Measurements from ENCODE around the gene ABCG1. TPM values are rescaled to one million over a fixed set of nuclear protein-coding genes. Genes with fewer than 3 reads are reported as not detected.

The ABCG1 gene
- total and polyA plus RNA-seq, 2 of the 4 experiments (the other 2 are of a cell fraction), result 0.19 to 0.36 TPM

DNA sequence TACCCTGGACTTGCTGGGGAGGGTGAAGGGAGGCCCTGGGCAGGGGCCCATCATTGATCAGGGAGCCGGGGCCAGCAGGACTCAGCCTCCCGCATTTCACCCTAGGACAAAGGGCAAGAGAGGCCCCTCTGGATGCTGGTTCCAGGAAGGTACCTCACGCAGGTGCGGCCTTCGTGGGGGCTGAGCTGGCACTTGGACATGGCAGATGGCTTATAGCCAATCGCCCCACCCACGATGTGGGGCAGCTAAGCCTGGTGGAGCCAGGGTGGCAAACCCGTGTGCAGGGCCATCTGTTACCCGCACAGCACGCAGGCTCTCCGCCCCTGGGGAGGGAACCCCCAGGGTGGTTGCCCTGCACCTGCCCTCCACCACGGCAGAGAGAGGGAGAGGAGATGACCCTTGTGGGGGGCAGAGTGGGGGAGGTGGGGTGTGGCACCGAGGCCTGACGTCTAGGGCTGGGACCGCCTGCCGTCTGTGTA lies 93.7 kb downstream of the ABCG1 start:
- no peak overlapping the region for H3K4ac ChIP-seq (ENCODE audit: low read depth, low read length)
- dilution Hi-C loops (cut with HindIII; ENCODE audit: low sequenced_read_pairs, unreplicated experiment), result no loop called here
- no peak overlapping the region for H2BK20ac ChIP-seq (ENCODE audit: low read depth, low read length)
- H4K20me1 ChIP-seq (ENCODE audit: insufficient read depth, low read length), result no peaks in the 10 kb centered on the region
- CTCF ChIA-PET, result no interaction called here
- WGBS, 2 experiments (ENCODE audit: extremely low coverage in 2 of 2, insufficient read length in 1 of 2), result 87% methylated on average over 3 of the region's 16 CpGs; no CpG with 5 or more reads in 1 of the 2 experiments
- H3K18ac ChIP-seq (ENCODE audit: low read depth, low read length), result no peak overlapping the region
- H3K9me3 ChIP-seq (ENCODE audit: control insufficient read depth, insufficient read depth, low read length), result no peaks in the 10 kb centered on the region
- H2AK5ac ChIP-seq (ENCODE audit: low read depth, low read length), result no peak overlapping the region
- no peak overlapping the region for H3K27ac ChIP-seq (ENCODE audit: insufficient read depth, low read length)
- intact Hi-C loops (cut with micrococcal nuclease), result no loop called here
- H3K4me2 ChIP-seq (ENCODE audit: low read depth, low read length), result no peak overlapping the region
- H4K5ac ChIP-seq (ENCODE audit: low read depth, low read length), result no peak overlapping the region
- no peak for DNase-seq
- no peaks in the 10 kb centered on the region for H3K79me1 ChIP-seq (ENCODE audit: low read depth in 1 of 2, low read length in 2 of 2)
- no peak overlapping the region for H4K91ac ChIP-seq (ENCODE audit: insufficient read depth, low read depth, low read length)
- H2BK120ac ChIP-seq (ENCODE audit: low read depth, low read length), result no peak overlapping the region
- no peaks in the 10 kb centered on the region; the same call in 1 of the 2 replicates for H3K9me1 ChIP-seq (ENCODE audit: insufficient read depth, low read length)
- H3K56ac ChIP-seq (ENCODE audit: extremely low read depth, insufficient read depth, low read length), result no peak overlapping the region
- no peak overlapping the region for H3K9ac ChIP-seq (ENCODE audit: low read depth, low read length)
- H3K4me1 ChIP-seq (ENCODE audit: control insufficient read depth, insufficient read depth, low read length), result no peaks in the 10 kb centered on the region; the same call in 1 of the 2 replicates
- no peak overlapping the region for H2BK5ac ChIP-seq (ENCODE audit: low read depth, low read length, poor library complexity, severe bottlenecking)
- no peak for TF ChIP-seq MAFK (IDR thresholded peaks at IDR 0.05; ENCODE audit: low read depth, low read length)
- no peak overlapping the region for H3K23ac ChIP-seq (ENCODE audit: low read depth, low read length)
- no peaks in the 10 kb centered on the region for H3K36me3 ChIP-seq (ENCODE audit: control insufficient read depth, insufficient read depth, low read length)
- no peak for ATAC-seq (ENCODE audit: low read depth)
- H2AK9ac ChIP-seq (replicated peaks; ENCODE audit: low read depth, low read length, poor library complexity), result no peak overlapping the region
- in situ Hi-C loops (cut with MboI; ENCODE audit: low sequenced_read_pairs), result no loop called here
- no peak overlapping the region for H3K14ac ChIP-seq (replicated peaks; ENCODE audit: low read depth, low read length)
- H3K4me3 ChIP-seq (ENCODE audit: insufficient read depth, low read depth, low read length), result no peak overlapping the region
- no peak overlapping the region for H4K8ac ChIP-seq (ENCODE audit: low read depth in 2 of 2, low read length in 2 of 2)
- no peak overlapping the region for H2BK15ac ChIP-seq (ENCODE audit: low read depth, low read length)
- POLR2A ChIA-PET (ENCODE audit: unreplicated experiment), result no interaction called here
- no TSS peak for BruUV-seq (replicated peaks)
- peaks cover 68% of the 10 kb centered on the region; the same call in 1 of the 2 replicates for H3K27me3 ChIP-seq (ENCODE audit: control insufficient read depth, insufficient read depth, low read length)
- no peak overlapping the region for H2AFZ ChIP-seq (replicated peaks; ENCODE audit: low read length, poor library complexity)
